Measurements from ENCODE around the gene PTPRT. TPM values are rescaled to one million over a fixed set of nuclear protein-coding genes. Genes with fewer than 3 reads are reported as not detected.

PTPRT gene
- total RNA-seq, 1 donor from 2014 or later, result 0.11 TPM

DNA sequence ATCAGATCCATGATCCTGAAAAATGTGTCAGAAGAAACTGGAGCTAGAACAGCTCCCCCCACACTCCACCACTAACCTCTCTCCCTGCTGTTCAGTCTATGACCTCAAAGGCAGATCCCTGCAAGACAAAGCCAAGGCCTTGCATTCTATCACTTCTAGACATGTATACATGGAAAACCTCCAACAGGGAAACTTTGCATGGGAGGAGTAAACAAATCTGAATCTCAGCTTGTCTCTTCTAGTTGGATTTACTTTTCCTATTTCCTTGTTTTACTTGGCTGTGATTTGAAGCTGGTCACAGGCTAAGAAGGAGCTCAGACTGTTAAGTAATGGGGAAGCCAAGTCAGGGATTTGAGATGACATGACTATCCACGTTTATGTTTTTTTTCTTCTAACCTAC lies 1114.8 kb downstream of the PTPRT start:
- DNase-seq (no peak), ATAC-seq (ENCODE audit: poor library complexity) (no peak)
- intact Hi-C loops (cut with DNase I), result no loop called here

DNA sequence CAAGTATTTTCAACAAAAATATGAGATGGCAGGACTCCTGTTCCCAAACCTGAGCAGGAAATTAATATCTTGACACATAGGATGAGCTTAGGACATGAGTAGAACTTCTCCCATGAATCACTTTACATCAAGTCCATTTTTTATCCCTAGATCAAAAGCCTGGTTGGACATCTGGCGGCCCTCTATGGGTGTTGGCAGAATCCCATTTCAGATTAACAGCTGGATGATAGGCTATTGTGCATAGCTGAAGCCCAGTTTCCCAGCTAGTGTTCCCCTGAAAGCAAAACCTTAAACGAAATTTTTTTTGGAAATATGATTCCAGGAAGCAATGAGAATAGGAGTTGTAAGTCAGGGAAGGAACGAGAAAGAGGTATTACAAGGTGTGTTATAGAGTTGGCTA lies 1122.1 kb downstream of the PTPRT start:
- ATAC-seq (ENCODE audit: poor library complexity) (no peak), DNase-seq (no peak)
- intact Hi-C loops (cut with DNase I), result no loop called here

DNA sequence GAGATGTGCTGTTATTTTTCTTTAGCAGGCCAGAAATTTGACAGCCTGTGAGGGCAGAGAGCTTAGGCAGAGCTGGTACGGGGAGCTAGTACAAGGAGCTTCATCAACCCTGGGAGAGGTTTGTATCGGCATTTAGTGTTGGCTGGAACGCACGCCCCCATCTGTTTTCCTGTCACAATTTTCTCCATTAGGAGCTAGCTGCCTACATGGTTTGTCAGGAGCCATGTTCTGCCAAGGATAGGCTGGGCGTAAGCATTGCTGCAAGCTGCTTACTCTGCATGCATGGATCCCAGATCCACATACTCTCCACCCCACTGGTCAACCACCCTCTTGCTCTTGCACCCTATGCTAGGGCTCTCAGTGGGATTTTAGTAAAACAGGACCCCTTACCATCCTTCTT lies 1122.5 kb downstream of the PTPRT start:
- DNase-seq (no peak), ATAC-seq (ENCODE audit: poor library complexity) (no peak)
- intact Hi-C loops (cut with DNase I), result no loop called here

DNA sequence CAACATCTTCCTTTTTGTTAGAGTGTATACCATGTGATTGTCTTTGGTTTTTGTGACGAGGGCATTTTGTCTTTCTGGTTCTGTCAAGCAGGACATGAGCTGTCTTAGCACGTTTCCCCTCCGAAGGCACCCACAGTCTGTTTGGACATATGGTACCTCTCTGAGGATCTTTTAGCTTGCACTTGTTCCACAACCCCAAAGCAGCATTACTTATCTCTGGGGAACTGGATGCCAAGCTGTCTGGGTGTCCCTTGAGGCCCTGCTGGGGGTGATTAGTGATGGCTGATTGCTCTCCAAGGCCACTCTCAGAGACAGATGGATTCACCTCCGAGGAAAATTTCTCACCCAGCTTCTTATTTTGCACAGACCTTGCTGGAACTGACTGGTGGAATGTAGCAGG lies 1126.6 kb downstream of the PTPRT start:
- ATAC-seq (ENCODE audit: poor library complexity), result no peak
- intact Hi-C loops (cut with DNase I), result no loop called here
- DNase-seq, result no peak

DNA sequence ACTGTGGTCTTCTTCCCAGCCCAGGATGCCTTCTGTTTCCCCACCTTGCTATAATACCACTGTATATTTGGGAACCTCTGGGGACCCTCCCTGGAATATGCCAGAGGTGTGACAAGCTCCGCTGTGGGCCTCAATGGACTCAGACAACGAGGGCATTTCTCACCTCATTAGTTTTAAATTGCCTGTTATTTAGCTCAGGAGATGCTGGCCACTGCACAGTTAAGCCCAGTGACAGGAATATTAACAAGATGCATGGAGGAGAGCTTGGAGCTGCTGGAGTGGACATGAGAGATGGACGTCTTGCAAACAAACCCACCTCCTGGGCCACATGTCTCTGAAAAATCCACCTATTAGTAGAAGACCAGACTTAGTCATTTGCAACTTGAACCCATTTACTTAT lies 1136.4 kb downstream of the PTPRT start:
- no peak for DNase-seq
- no peak for ATAC-seq (ENCODE audit: poor library complexity)
- intact Hi-C loops (cut with DNase I), result no loop called here

DNA sequence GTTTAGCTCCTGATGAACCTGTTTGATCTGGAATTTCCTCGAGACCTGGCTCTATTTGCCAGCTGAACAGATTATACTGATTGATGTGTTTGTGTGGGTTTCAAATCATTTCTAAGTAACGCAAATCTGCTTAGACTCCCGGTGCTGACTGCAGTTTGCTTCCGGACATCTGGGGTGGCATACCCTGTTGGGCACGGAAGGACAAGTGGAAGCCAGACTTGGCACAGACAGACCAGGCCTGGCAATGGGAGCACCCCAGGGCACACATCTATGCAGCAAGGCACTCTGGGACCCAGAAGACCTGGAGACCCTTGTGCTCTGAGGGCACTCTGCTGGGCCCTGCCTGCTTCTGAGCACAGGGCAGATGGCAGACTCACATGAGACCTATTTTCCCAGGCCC lies 1137.8 kb downstream of the PTPRT start:
- ATAC-seq (ENCODE audit: poor library complexity) (no peak), DNase-seq (no peak)
- intact Hi-C loops (cut with DNase I), result no loop called here

DNA sequence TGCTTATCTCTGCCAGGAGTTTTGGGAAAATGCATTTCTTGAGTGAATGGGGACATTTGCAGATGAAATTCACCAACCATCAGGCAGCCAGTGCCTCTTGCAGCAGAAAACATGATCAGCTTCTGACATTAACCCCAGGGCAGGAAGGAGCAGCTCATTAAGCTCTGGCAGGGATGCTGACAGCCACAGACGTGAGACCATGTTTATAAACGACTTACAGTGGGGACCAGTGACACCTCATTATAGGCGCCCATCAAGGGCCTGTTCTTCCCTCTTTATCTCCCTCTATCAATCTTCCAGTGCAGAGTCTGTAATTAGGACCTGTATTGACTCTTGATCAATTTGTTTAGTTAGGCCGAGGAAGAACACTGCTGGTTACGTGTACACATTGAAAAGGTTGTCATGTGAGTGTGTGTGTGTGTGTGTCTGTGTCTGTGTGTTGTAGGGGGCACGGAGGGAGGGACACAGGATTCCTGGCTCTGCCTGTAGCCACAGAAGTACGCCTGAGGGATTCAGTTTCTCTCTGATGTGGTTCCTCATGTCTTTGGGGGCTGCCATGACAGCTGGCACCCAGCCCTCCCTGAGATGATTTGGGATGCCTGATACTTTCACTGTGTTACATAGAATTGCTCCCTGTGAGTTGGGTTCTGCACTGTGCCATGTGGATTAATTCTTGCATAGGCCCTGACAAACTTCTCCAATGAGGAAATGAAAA lies 1143.2 kb downstream of the PTPRT start:
- ATAC-seq (ENCODE audit: poor library complexity), result no peak
- DNase-seq, result no peak
- intact Hi-C loops (cut with DNase I), result no loop called here

DNA sequence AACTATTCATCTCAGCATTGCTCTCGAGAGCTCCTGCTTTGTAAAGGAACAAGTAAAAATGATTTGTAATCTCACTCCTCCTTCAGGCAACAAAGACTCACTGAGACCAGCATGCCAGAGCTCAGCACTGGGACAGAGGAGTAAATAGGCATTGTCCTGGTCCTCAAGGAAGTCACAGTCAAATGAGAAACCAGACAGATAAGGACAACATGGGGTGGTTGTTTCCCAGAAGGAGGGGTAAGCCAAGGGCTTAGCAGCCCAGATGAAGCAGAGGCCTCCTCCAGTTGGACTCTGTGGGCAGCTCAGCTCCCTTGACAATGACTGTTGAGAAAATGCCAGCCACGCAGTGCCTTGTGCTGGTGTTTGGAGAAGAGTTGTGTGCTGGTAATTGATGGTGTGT lies 1145.8 kb downstream of the PTPRT start:
- ATAC-seq (ENCODE audit: poor library complexity) (no peak), DNase-seq (no peak)
- intact Hi-C loops (cut with DNase I), result no loop called here

DNA sequence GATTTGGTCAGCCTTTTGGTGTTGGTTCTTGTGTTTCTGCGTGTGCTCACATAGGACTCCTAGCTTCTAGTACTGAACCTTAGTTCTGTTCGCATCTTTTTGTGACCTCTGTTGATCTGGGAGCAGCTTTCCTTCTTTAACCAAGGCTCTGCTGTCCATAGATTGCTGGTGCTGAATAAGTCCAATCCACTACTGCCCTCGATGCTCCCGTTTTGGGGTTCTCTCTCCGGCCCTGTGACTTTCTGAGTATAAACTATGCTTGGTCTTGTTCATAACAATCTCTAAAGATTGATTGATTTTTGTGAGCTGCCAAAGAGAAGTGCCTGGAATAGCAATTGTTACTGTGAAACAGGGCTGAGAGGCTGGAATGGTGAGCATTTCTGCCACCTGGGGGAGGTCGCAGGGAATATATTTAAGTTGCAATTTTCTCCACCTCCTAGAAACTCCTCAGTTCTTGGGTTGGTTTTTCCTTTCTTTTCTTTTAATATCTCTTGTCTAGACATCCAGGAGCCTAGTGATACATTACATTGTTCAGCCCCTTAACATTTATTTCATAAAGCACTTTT lies 1148.6 kb downstream of the PTPRT start:
- ATAC-seq (ENCODE audit: poor library complexity), result no peak
- DNase-seq, result no peak
- intact Hi-C loops (cut with DNase I), result no loop called here

DNA sequence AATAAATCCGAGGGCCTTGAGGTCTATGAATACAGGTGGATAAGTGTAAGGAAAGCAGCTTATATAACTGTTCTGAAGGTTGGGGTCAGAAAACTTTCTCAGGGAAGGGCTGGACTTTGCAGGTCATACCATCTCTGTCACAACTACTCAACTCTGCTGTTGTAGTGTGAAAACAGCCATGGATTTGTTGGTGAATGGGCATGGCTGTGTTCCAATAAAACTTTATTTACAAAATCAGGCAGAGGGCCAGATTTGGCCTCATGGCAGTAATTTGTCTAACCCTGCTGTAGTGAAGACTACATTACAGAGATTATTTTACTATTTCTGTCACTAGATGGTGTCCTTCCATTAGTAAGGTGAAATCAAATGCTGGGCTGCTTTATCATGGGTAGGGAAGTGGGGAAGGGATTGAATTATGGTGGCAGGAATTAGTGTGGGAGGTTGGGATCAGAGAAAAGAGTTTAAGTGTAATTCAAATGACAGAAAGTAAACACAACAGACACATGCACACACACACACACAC lies 1161.9 kb downstream of the PTPRT start:
- no peak for ATAC-seq (ENCODE audit: poor library complexity)
- intact Hi-C loops (cut with DNase I), result no loop called here

DNA sequence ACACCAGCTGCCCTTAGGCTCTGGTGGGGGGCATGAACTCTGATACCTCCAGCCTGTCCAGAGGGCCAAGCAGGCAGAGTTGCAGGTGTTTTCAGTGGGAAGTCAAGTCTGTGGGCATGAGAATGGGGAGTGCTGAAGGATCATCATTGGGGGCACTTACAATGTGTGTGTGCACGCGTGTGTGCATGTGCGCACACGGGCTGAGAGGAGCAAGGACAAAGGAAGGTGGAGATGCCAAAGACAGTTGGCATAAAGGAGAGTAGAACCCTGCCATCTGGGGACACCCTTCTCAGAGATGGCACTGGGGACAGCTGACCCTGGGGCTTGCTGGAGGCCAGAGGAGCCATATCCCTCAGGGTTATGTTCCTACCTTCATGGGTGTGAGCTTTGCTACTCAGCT lies 1163.1 kb downstream of the PTPRT start:
- DNase-seq (no peak), ATAC-seq (ENCODE audit: poor library complexity) (no peak)
- intact Hi-C loops (cut with DNase I), result no loop called here

More for the DNA sequence above, 1161.9 kb downstream of the PTPRT start:
- DNase-seq, result no peak

DNA sequence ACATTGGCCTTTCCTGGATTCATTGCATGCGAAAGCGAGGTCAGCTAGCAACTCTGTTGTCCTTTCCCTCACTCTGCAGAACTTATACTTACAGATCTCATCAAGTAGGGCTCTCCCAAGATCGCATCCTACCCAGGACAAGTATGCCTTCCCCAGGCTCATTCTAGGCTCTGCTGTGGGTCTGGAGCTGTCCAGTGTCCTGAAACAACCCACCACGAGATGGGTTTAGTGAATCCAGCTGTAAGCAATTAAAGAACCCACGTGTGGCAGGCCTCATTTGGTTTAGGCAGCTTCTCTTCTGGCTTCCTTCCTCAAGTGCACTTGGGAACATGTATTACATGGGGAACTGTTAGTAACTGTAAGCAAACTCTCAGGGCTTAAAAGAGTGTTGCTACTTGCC lies 1165.1 kb downstream of the PTPRT start:
- DNase-seq (no peak), ATAC-seq (ENCODE audit: poor library complexity) (no peak)
- intact Hi-C loops (cut with DNase I), result no loop called here

Measured in Right ventricle myocardium superior (tissue), 1 donor.